ENCODE measurements around the gene GSAP.
"Not testable (repeated sequence)": the region's sequence is repeated elsewhere in the genome, so short reads cannot be mapped to it uniquely, and the experiment has no call there.

The GSAP gene

DNA sequence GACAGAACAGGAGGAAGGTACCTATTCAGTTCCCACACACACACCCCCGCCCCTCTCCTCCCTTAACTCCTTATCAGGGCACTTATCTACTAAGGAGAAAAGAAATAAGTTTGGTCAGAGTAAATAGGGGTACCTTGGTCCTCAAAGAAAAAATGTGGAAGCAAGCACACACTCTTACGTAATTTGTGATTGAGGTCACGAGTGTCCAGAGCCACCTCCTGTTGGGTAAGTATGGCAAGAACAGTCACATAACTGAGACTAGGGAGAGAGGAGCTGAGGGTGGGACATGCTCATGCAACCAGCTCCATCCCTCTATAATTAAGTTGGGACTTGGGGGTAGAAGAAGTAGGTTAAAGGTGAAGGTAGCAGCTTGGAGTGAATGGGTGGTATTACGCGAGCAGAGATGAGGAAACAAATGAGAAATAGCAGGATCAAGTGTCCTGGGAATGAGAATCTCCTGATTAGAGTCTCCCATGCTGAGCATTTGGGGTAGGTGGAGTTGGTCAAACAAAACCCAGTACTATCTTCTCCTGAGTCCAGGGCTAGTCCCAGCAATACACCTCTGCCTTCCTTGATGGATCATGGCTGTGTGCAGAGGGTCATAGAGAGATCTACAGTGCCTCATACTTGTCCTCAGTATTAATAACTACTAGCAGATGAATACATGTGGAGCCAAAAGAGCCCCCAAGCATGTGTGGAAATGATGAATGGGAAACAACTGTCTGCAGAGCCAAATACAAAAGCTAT lies 77.1 kb downstream of the GSAP start:
- DNase-seq, result no peak
- intact Hi-C loops (cut with DNase I), result no loop called here

- no peak for DNase-seq
- intact Hi-C loops (cut with DNase I), result no loop called here
Observed at GRCh38 chr7:77338260-77338659, 77.9 kb downstream of the GSAP start.

GRCh38 chr7:77337456-77337990 lies 78.6 kb downstream of the GSAP start:
- DNase-seq, result no peak

GRCh38 chr7:77335581-77335980 lies 80.6 kb downstream of the GSAP start:
- DNase-seq, result peak in 1 of 42 donors; percentile 16
- intact Hi-C loops (cut with DNase I), result no loop called here

More at GRCh38 chr7:77337456-77337990, 78.6 kb downstream of the GSAP start:
- intact Hi-C loops (cut with DNase I), result no loop called here

- intact Hi-C loops (cut with DNase I); DNase-seq: not testable (repeated sequence)
Observed at GRCh38 chr7:77334039-77334438, 82.1 kb downstream of the GSAP start.

- intact Hi-C loops (cut with DNase I), result no loop called here
- peak in 39 of 42 donors; percentile 10 to 85 (median 56) for DNase-seq
Observed at GRCh38 chr7:77331938-77332695, 84.0 kb downstream of the GSAP start.

DNA sequence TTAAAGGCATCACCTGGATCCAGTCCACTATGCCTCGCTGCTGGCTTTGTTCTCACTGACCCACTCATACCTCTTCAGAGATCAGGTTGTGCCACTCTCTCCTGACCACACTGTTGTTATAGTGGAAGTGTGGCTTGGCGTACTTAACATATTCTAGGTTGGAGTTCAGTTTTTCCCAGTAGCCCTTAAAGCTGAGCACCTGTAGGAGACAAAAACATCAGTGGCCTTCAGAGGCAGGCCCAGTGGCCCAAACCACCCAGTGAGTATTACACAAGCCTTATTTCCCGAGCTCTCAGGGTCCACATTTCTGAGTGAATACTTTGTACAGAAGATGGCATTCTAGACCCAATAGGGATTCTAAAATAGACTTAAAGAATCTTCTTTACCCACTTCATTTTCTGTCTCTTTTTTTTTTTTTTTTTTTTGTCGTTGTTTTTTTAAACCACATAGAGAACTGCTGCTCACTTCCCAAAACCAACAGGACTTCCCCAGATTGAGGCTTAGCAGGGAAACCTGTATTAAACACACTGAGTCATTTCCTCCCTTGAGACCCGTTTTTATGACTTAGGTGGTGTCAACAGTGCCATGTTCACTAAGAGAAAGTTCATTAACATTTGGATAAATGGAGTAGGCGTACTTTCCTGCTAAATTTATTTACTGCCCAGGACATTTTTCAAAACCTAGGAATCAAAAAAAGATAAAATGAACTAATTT lies 85.8 kb downstream of the GSAP start:
- intact Hi-C loops (cut with DNase I), result no loop called here
- no peak for DNase-seq

GRCh38 chr7:77329466-77330168 lies 86.5 kb downstream of the GSAP start:
- DNase-seq, result no peak
- intact Hi-C loops (cut with DNase I), result no loop called here

DNA sequence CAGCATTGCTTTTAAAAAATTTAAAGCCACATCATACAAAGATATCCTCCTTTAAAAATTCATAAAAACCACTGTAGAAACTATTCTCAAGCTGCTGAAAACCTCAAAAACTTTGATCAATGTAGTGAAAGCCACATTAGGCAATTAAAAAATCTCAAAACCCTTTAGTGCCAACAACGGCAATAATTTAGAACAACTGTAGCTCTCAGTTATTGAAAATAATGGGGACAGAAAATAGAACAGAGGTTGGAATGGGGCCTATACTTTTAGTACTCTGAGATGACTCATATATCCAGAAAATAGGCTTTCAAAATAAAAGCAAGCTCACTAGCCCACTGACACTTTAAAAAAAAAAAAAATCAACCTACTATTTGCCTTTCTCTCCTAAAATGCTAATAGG lies 87.5 kb downstream of the GSAP start:
- intact Hi-C loops (cut with DNase I), result no loop called here
- no peak for DNase-seq

DNA sequence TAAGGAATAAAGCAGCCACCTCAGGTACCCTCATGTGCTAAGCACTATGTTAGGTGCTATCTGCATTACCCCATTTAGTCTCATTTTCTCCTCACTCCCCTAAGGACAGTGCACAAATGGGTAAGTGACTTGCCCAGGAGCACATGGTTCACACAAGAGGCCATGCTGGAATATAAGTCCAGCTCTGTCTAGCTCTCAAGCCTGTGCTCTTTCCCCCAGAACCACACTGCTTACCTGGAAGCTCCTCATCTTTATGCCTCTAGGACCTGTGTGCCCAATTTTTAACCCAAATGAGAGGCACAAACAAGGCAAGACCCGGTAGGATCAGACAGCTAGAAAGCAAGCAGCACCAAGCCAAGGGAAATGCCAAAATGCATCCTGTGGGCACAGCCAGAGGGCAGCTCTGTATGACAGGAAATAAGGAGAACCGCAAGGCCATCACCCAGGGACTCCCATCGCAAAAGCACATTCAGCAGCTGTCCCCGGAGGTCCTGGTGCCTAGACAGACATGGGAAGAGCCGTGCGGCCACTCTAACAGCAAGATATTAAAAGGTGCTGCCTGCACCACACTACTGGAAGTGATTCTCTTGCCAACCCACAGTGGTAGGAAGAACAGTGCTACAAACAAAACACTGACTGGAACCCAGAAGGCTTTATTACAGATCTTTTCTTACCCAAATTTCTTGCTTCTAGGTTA lies 88.1 kb downstream of the GSAP start:
- intact Hi-C loops (cut with DNase I), result no loop called here
- peak in 1 of 42 donors; percentile 45 for DNase-seq

DNA sequence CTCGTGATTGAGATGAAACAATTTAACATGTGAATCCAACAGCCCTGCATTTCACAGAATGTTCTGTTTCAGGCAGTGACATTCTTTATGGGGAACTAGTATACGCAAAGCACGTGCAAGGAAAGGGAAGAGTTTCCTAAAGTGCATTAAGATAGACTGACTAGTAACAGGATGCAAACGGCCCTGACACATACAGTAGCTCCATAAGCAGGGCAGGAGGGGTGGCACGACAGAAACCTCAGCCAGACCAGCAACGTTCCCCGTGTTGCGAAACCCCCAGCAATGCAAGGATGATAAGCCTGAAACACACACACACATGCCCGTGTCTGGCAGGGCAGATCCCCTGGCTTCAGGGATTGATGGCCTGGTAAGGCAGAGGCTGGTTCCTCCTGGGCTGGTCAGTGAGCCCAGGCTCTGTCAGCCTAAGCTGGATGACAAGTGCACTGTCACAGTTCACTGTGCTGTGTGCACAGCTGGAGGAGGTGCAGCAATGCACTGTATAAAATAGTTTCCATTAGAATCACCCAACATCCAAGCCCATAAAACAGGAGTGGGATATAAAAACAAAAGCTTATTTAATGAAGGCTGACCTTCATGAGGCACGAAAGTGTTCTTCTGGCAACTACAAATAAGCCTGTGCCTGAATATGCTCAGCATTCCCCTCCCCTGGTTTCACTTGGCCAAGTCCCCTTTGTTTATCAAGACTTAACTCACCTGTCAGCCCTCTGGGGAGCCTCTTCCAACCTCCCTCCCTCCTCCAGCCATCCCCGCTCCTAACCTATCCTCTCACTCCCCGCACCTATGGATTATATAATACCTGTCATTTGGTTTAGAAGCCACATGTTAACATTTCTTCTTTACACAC lies 88.8 kb downstream of the GSAP start:
- DNase-seq, result no peak
- intact Hi-C loops (cut with DNase I), result no loop called here

- intact Hi-C loops (cut with DNase I), result no loop called here
Observed at GRCh38 chr7:77326131-77326530, 90.0 kb downstream of the GSAP start.

GRCh38 chr7:77321300-77321699 lies 94.8 kb downstream of the GSAP start:
- intact Hi-C loops (cut with DNase I), result no loop called here
- peak in 4 of 42 donors; percentile 19 to 25 (median 22) for DNase-seq

More at GRCh38 chr7:77326131-77326530, 90.0 kb downstream of the GSAP start:
- no peak for DNase-seq

DNA sequence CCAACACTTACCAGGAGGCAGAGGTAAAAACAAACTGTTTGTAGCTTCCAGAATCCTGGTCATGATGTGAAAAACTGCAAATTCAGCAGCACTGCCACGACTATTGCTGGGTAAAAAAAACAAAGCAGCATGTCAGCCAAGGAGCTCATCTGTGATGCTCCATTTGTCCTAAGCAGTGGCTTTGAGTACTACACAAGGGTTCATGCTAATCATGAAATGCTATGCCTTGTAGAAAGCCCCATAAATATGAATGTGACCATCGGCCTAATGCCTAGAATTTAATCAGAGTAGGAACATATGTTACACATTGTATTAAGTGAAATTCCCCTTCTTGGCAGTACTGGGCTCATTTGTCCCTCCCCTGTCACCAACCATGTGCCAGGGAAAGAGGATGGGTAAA lies 95.4 kb downstream of the GSAP start:
- intact Hi-C loops (cut with DNase I), result no loop called here
- no peak for DNase-seq

- intact Hi-C loops (cut with DNase I), result no loop called here
- no peak for DNase-seq
Observed at GRCh38 chr7:77320137-77320536, 96.0 kb downstream of the GSAP start.

GRCh38 chr7:77318019-77318418 lies 98.1 kb downstream of the GSAP start:
- intact Hi-C loops (cut with DNase I), result no loop called here

GRCh38 chr7:77316219-77316978 lies 99.8 kb downstream of the GSAP start:
- no peak for DNase-seq
- intact Hi-C loops (cut with DNase I), result no loop called here

More at GRCh38 chr7:77318019-77318418, 98.1 kb downstream of the GSAP start:
- DNase-seq, result no peak

All from head of caudate nucleus (tissue), 42 donors.